Psoas muscle (tissue), 8 donors: ENCODE data around the gene PARK7. TPM values are rescaled to one million over a fixed set of nuclear protein-coding genes. Genes with fewer than 3 reads are reported as not detected.

ENCODE experiments used
- ATAC-seq, 4 donors: fragments of 200-7000 bp; cut with Tn5 transposase; one replicate each; pipeline ENCODE4 v1.9.1; 2020; ENCODE audit warnings: moderate library complexity in 3 of 4, mild to moderate bottlenecking in 2 of 4
- DNase-seq, 2 donors: peaks; one replicate each; pipeline ENCODE4 v3.0.0-alpha.2; 2020
- H3K27ac ChIP-seq: fragments of 200-600 bp; one replicate; pipeline ENCODE4 v1.8.0; 2022
- H3K27me3 ChIP-seq, 3 donors: fragments of 200-600 bp in 1 of 3; one replicate each; pipeline versions ENCODE4 v1.6.1 to v1.8.0; 2013 to 2022; ENCODE audit warnings: low read length in 2 of 3, mild to moderate bottlenecking in 2 of 3, moderate library complexity in 1 of 3; ENCODE audit not compliant: insufficient read depth in 3 of 3
- H3K36me3 ChIP-seq, 2 donors: fragments of 200-600 bp in 1 of 2; one replicate each; pipeline versions ENCODE4 v1.6.1 to v1.8.0; 2013 to 2022; ENCODE audit warnings: low read depth in 1 of 2, mild to moderate bottlenecking in 1 of 2, moderate library complexity in 1 of 2; ENCODE audit not compliant: insufficient read depth in 1 of 2
- H3K4me1 ChIP-seq: fragments of 200-600 bp; one replicate; pipeline ENCODE4 v1.8.0; 2022
- H3K4me3 ChIP-seq: fragments of 200-600 bp; one replicate; pipeline ENCODE4 v1.8.0; 2022; ENCODE audit warnings: mild to moderate bottlenecking
- H3K9me3 ChIP-seq: fragments of 200-600 bp; one replicate; pipeline ENCODE4 v1.8.0; 2022
- WGBS, 3 donors: extraction: QIAGEN DNeasy Blood & Tissue Kit; methylation state at CpG; one replicate each; pipeline versions ENCODE4 v1.1.6 to v1.1.7; 2013; 5-methylcytosine and 5-hydroxymethylcytosine counted together
- intact Hi-C, 2 donors: fragments of 100-400 bp; cut with DNase I; formaldehyde crosslinking; loops; one replicate each; pipeline versions ENCODE4 v1.11.0 to v1.14.2; 2022
- polyA plus RNA-seq, 3 donors: library from polyadenylated mRNA; stranded (reverse); fragments of 200-250 nt; gene quantifications; one replicate each; pipeline ENCODE4 v1.2.3, GENCODE V29; 2013
- total RNA-seq, 4 donors: library from RNA; stranded (reverse); fragmentation: NEBNext Ultra II Directional in 2 of 4; extraction: Animal tissue kit (Norgen Biotek cat#: 25700) in 2 of 4; gene quantifications; one replicate each; pipeline versions ENCODE4 v1.2.1 to v1.2.4, GENCODE V29; 2021 to 2023
- TF ChIP-seq, protein P1 (sequence below): fragments of 200-600 bp; IDR thresholded peaks from one replicate; pipeline ENCODE4 v1.8.0; 2022; ENCODE audit warnings: antibody characterized with exemption
- donor health status: healthy with polysubstance abuse.
- donor health status: DM: no; HTN: no; CAD: no; lungs with moderate emphysema.
- donor health status: Bipolar disorder and iron deficiency.
- donor health status: healthy.
- donor health status: DM: yes; HTN: yes; CAD: no.
- donor health status: DM: no; HTN: no; CAD: no.
- donor health status: DM: no; HTN: no; CAD: no.
- donor health status: DM: yes; HTN: yes; CAD: no.

The PARK7 gene
- total and polyA plus RNA-seq, 7 donors = 389 to 467 (median 430) TPM

DNA sequence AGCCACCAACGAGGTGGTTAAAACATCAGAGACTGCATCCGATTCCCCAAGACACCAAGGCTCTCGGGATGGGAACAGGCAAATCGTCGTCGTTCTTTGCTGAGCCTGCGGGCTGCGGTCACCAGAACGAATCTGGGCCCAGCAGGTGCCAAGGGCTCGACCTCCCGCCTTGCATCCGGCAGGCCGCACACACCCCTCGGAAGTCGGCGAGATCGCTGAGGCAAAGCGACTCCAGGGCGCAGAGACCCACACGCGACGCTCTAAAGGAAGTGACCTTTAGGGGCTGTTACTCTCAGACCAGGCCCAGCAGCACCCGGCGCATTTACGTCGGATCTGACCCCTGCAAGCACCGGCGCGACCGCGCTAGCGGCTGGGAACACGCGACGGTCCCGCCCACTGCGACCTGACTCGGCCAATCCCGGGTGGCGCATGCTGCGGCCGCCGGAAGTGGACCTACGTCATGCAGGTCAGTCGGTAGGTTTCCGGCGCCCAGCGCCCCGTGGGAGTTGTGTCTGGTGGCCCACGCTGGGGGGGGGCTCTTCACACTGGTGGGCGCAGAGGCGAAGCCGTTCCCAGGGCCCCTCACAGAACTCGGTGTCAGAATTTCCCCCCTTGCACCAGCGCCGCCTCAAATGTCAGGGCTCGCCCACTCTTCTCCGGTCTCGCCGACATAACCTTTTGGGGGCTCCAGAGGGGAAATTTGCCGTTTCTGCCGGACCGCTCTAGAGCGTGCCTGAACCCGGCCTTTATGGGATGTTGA lies 7.5 kb upstream of the PARK7 start:
- Histone ChIP-seq H3K36me3 (no peaks in the 10 kb centered on the region), H3K27me3 (no peaks in the 10 kb centered on the region), H3K4me1 (no peaks in the 10 kb centered on the region), H3K4me3 (peak overlapping the region; percentile 79), H3K9me3 (no peaks in the 10 kb centered on the region), H3K27ac (peak overlapping the region; percentile 94)
- TF ChIP-seq, protein P1, sequence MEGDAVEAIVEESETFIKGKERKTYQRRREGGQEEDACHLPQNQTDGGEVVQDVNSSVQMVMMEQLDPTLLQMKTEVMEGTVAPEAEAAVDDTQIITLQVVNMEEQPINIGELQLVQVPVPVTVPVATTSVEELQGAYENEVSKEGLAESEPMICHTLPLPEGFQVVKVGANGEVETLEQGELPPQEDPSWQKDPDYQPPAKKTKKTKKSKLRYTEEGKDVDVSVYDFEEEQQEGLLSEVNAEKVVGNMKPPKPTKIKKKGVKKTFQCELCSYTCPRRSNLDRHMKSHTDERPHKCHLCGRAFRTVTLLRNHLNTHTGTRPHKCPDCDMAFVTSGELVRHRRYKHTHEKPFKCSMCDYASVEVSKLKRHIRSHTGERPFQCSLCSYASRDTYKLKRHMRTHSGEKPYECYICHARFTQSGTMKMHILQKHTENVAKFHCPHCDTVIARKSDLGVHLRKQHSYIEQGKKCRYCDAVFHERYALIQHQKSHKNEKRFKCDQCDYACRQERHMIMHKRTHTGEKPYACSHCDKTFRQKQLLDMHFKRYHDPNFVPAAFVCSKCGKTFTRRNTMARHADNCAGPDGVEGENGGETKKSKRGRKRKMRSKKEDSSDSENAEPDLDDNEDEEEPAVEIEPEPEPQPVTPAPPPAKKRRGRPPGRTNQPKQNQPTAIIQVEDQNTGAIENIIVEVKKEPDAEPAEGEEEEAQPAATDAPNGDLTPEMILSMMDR = no peak
- ATAC-seq (peak; percentile 99 to 100 (median 100)), DNase-seq (peak; percentile 97 to 99)
- 0 to 1% (median 0%) methylated on average over 62 to 65 of the region's 65 CpGs for WGBS, 3 donors
- intact Hi-C loops = no loop called here

DNA sequence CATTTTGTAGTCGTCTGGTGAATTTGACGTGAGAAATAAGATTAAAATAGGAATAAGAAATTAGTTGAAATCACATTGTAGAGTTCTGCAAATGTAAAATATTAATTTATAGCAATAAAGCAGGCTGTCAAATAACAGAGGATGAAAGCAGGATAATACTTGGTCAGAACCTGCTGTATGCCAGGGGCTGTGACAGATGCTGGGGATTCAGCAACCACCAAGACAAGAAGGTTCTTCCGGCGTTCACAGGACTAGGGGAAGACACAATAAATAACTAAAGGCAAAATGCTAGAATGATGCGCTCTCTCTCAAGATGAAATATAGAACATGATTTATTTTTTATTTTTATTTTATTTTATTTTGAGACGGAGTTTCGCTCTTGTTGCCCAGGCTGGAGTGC lies 6.8 kb upstream of the PARK7 start:
- 60 to 63% (median 60%) methylated on average over 7 of the region's 7 CpGs for WGBS, 3 donors
- Histone ChIP-seq H3K4me1 (no peaks in the 10 kb centered on the region), H3K27me3 (no peaks in the 10 kb centered on the region), H3K4me3 (peak overlapping the region; percentile 79), H3K36me3 (no peaks in the 10 kb centered on the region), H3K9me3 (no peaks in the 10 kb centered on the region), H3K27ac (peak overlapping the region; percentile 94)
- intact Hi-C loops = no loop called here
- TF ChIP-seq, protein P1 = no peak
- ATAC-seq (peak in 1 of 4 donors; percentile 44), DNase-seq (no peak)

DNA sequence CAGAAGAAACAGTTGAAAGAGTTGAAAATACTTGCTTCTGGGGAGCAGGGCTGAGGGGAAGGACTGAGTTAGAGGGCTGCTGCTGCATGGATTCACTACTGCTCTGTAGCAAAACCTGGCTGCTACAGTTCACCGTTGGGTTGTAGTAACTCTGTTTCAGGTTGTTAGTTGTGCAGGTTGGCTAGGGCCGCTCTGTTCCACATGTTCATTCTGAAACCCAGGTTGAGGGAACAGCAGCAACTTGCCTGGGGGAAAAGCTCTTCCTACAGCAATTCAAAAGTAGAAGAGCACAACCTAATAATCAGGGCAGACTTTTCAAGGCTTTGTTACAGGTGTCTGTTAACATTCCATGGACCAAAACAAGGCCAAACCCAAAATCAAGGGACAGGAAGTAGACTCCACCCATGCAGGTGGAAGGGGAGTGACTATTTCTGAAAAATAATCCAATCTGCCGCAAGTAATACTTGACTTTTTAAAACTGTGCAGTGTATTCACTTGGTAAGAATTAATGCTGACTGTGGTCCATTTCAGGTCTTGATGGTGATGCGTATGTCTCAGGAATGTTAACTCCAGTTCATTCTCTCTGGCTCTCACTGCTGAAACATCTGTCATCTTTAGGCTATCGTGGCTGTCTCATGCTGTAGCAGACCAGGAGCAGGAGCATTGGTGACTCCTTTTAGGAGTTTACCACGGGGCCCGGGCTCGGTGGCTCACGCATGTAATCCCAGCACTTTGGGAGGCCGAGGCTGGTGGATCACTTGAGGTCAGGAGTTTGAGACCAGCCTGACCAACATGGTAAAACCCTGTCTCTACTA lies 5.1 kb upstream of the PARK7 start:
- intact Hi-C loops = no loop called here
- ATAC-seq (no peak), DNase-seq (no peak)
- TF ChIP-seq, protein P1 = no peak
- H3K27ac ChIP-seq = no peak overlapping the region
- no peaks in the 10 kb centered on the region for H3K9me3 ChIP-seq
- H3K4me1 ChIP-seq = peaks cover 10% of the 10 kb centered on the region
- WGBS, 3 donors = 78 to 86% (median 82%) methylated on average over 10 of the region's 10 CpGs
- no peak overlapping the region for H3K4me3 ChIP-seq
- no peaks in the 10 kb centered on the region for H3K36me3 ChIP-seq
- no peaks in the 10 kb centered on the region for H3K27me3 ChIP-seq

DNA sequence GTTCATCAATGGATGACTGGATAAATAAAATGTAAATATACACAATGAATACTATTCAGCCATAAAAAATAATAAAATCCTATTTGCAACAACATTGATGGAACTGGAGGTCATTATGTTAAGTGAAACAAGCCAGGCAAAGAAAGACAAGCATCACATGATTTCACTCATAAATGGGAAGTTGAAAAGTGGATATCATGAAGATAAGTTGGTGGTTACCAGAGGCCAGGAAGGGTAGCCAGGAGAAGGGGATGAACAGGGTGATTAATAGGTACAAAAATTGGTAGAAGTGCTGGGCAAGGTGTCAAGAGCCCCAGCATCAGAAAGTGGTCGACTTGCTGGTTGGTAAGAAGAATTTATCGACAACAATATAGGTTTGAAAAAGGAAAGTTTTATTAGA lies 1.3 kb upstream of the PARK7 start:
- no peak for ATAC-seq
- no peak for DNase-seq
- H3K27me3 ChIP-seq = no peaks in the 10 kb centered on the region
- H3K9me3 ChIP-seq = no peaks in the 10 kb centered on the region
- peak overlapping the region; percentile 96 for H3K27ac ChIP-seq
- intact Hi-C loops = no loop called here
- 86 to 94% (median 89%) methylated on average over 2 of the region's 2 CpGs for WGBS, 3 donors
- TF ChIP-seq, protein P1 = no peak
- H3K4me3 ChIP-seq = peak overlapping the region; percentile 87
- H3K36me3 ChIP-seq = peaks cover 0 to 24% of the 10 kb centered on the region in 2 donors
- peaks cover 33% of the 10 kb centered on the region for H3K4me1 ChIP-seq
